ENCODE data around the gene CCDC12.

Gene CCDC12

DNA sequence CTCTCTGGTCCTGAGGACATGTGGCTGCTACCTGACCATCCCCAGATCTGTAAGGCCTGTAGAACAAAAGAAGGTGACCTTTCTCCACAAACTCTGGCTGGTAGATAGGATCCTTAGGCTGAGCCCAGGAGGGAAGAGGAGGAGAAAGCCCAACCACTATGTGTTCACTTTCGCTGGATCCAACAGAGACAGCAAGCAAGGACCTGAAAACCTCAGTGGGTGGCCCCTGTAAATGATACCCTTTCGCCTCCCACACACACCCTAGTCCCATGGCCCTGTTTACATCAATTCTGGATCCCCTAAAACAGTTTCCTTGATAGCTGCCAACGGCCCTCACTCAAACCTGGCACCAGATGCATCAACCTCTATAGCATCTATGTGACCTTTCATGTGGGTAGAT is 22.4 kb downstream of the CCDC12 start:
- DNase-seq = no peak

DNA sequence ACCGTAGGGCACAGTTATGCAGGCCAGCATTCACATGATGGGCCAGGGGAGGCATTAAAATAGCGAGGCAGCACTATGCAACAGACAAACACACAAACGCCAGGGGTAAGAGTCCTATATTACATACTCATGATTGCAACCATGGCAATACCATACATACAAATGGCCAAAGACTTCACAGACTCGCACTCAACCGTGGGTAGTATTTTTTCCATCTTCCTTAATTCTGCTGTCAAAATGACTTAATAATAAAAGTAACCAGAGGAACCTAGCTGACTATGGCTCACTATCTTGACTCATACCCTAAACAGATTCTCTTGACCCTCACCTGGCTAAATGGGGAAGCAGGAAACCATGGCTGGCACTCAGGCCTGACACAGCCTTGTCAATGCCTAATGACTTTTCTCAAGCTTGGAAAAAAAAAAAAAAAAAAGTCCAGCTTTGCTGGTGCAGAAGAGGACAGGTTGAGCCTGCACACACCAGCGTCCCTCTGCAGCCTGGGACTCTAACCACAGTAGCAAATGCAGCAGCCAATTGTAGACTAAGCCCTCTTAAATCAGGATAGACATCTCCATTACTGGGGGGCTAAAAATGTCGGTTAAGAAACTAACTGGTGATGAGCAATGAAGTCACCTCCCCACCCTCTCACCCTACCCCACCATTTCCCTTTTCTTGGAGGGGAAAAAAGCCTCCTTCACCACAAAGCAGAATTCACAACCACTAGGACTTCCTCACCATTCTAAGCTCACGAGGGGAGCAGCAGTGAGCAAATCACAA is 23.1 kb downstream of the CCDC12 start:
- DNase-seq = peak in 1 of 2 donors; percentile 43

GRCh38 chr3:46952813-46953212 is 23.7 kb downstream of the CCDC12 start:
- DNase-seq = no peak

- DNase-seq = no peak
These were observed 25.8 kb downstream of the CCDC12 start for GRCh38 chr3:46950650-46951241.

- DNase-seq = no peak
These were observed 26.4 kb downstream of the CCDC12 start for GRCh38 chr3:46950177-46950576.

GRCh38 chr3:46948830-46949671 is 27.5 kb downstream of the CCDC12 start:
- DNase-seq = peak in 1 of 2 donors; percentile 56

DNA sequence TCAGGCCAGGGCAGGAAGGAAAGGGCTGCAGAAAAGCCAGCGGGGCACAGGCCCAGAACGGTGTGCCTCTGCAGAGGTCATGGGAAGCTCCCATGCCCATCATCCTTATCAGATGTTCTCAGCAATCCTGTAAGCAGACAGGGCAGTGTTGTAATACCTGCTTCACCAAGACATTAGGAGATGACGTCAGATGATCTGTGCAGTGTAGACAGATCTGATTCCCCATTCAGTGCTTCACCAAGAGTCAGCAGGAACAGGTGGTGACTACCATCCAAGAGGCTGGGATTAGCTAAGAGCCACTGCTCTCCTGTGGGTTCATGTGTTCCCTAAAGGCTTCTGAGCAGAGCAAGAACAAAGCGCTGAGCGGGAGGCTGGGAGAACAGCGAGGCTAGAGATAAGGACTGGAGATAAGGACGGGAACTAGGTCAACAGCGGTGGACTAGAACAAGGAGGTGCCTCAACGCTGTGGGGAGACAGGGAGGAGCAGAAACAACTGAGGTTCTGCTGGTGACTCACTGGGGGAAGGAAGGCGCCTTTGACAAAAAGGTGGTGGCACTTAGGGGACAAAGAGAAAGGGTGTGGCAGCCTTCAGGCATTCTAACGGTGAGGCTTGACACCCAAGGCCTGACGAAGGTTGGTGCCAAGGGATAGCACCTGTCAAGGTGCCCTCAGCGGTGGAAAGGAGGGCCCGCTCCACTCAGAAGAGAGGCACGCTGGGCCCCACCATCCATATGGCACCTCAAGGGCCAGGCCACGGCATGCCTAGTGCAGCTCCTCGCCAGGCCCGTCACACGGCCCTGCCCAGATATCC is 28.4 kb downstream of the CCDC12 start:
- peak; percentile 79 to 85 for DNase-seq

DNA sequence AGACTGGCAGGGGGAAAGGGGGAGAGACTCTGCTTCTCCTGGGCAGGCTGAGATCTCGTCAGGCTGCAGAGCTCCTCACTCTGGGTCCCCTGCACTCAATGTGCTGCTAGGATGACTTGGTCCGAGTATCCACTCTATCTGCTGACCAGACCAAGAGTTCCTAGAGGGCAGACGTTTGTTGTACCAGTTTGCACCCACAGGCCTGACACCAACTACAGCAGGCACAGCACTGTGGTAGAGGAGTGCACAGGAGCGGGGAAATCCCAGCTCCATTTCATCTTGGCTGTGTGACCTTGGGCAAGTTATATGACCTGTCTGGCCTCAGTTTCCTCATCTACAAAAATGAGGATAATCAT is 29.0 kb downstream of the CCDC12 start:
- no peak for DNase-seq

DNA sequence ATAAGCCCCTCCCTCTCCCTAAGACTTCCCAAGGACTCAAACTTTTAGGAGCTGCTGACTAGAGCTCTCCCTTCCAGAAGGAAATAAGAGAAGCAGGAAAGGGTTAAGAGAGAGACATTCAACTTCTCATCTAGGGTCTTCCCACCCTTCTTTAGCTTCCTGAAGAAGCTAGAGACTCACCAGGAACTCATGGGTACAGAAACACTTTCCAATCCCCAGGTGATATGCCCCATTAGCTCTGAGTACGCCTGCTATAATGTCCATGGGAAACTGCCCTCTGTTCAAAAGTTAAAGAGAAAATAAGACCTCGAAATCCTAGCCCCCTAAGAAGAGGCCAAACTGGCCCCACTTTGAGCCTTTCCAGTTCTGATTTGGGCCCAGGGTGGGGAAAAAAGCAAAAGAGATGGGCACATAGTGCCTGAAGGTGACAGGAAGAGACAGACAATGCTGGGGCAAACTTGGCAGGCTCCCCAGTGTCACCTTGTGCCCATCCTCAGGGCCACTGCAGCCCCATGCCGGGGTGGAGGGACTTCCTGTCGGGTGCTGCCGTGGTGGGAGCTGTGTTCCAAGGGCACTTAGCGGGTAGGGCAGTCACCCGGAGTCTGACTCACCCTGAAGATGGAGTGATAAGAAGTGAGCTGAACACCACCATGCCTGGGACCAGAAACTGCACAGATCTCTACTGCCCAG is 29.5 kb downstream of the CCDC12 start:
- peak; percentile 71 to 77 for DNase-seq

- DNase-seq = no peak
These were observed 30.1 kb downstream of the CCDC12 start for GRCh38 chr3:46946416-46946815.

GRCh38 chr3:46944191-46944590 is 32.4 kb downstream of the CCDC12 start:
- no peak for DNase-seq

- DNase-seq = no peak
These were observed 33.0 kb downstream of the CCDC12 start for GRCh38 chr3:46943237-46944187.

DNA sequence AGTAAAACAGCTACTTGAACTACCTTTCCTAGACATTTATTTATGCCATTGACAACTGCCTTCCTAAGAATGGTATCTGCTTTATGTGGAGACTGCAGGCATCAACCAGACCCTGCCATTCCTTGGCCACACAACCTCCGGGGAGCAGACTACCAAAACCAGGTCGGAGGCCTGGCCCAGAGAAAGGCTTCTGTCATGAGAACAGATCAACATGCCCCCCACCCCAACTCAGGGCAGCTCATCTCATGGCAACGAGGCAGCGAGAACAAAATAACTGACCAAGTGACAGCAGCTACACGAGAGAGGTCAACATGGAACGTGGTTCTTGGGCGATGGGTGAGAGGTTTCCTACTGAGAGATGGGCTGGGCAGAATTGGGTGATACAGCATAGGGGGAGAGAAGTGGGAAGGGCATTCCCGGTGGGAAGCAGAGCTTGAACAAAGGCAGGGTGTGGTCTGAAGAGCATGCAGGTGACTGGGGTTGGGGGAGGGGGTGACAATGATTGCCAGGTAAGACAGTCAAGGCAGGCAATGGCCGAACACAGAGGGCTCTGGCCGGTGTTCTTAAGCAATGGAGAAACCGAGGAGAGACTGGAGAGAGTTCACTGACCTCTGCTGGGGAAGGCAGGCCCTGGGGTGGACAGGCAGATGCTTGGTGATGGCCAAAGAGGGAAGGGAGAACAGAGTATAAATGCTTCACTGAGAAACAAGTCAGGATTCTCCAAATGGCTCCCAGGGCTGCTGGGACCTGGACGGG is 33.9 kb downstream of the CCDC12 start:
- DNase-seq = no peak

- no peak for DNase-seq
These were observed 34.5 kb downstream of the CCDC12 start for GRCh38 chr3:46942076-46942475.

DNA sequence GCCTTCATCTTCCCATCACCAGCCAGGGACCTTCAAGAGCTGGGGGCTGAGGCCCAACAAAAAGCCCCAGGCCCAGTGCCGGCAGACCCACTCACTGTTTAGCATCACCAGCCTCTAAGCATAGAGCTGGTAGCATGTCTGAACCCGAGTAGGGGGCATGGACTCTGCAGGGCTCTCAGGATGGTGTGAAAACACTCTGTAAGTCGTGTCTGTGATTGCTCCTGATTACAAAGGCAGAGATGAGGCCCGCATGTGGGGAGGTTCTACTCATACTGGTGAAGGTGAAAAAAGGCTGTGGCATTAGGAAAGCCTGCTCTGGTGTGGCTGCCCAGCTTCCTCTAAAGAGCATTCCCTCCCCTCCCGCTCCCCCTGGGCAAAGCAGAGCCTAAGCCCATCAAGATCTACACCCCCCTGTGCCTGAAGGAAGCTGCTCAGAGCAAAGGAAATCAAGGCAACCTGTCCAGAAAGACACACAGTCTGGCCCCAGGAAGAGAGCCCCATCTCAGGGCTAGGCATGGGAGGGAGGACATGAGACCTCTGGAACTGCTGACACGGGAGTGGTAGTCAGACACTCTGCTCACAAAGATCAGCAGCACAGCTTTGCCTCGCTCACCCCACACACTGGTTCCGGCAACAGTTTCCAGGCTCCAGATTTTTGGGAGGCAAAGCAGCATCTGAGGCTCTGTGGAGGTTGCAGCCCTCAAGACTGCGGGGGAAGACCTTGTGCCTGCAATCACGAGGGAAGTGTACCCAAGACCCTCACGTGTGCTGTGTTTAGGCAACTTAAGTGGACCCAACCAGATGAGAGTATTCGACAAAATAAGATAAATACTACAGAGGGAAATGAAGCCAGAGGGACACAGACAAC is 36.7 kb downstream of the CCDC12 start:
- DNase-seq = no peak

- no peak for DNase-seq
These were observed 38.4 kb downstream of the CCDC12 start for GRCh38 chr3:46938118-46938517.

GRCh38 chr3:46936733-46937250 is 39.8 kb downstream of the CCDC12 start:
- no peak for DNase-seq

GRCh38 chr3:46935989-46936558 is 40.5 kb downstream of the CCDC12 start:
- no peak for DNase-seq
